Neuron (in vitro differentiated cells): Measurements from ENCODE around the gene UQCR11.
A peak's percentile ranks its signal among the peaks of the same experiment; 100 is the strongest.

ENCODE experiments used
- H2AFZ ChIP-seq: one replicate; pipeline ENCODE4 v1.6.1; 2013; ENCODE audit warnings: low read depth, mild to moderate bottlenecking, inconsistent platforms, low read length, moderate library complexity
- H3K27me3 ChIP-seq: one replicate; pipeline ENCODE4 v1.6.1; 2013; ENCODE audit warnings: low read length; ENCODE audit not compliant: insufficient read depth
- H3K36me3 ChIP-seq: one replicate; pipeline ENCODE4 v1.6.1; 2013; ENCODE audit warnings: low read length; ENCODE audit not compliant: insufficient read depth
- H3K4me1 ChIP-seq: one replicate; pipeline ENCODE4 v1.6.1; 2013; ENCODE audit warnings: low read length; ENCODE audit not compliant: insufficient read depth
- H3K4me3 ChIP-seq: 2 replicates; pipeline ENCODE4 v1.5.1; 2013; ENCODE audit warnings: mild to moderate bottlenecking, low read length, moderate library complexity
- H3K9me3 ChIP-seq: one replicate; pipeline ENCODE4 v1.6.1; 2013; ENCODE audit warnings: low read length

UQCR11 gene

GRCh38 chr19:1571358-1571757, 33.9 kb downstream of the UQCR11 start:
- H2AFZ ChIP-seq, result no peak overlapping the region
- no peak overlapping the region for H3K4me3 ChIP-seq
- no peaks in the 10 kb centered on the region for H3K27me3 ChIP-seq
- H3K36me3 ChIP-seq, result peaks cover 6% of the 10 kb centered on the region
- peaks cover 2% of the 10 kb centered on the region for H3K4me1 ChIP-seq
- H3K9me3 ChIP-seq, result no peaks in the 10 kb centered on the region

GRCh38 chr19:1570836-1571235, 34.4 kb downstream of the UQCR11 start:
- Histone ChIP-seq H3K9me3 (no peaks in the 10 kb centered on the region), H3K4me3 (no peak overlapping the region), H3K36me3 (peaks cover 2% of the 10 kb centered on the region), H3K27me3 (no peaks in the 10 kb centered on the region), H3K4me1 (peaks cover 6% of the 10 kb centered on the region), H2AFZ (no peak overlapping the region)

- no peaks in the 10 kb centered on the region for H3K9me3 ChIP-seq
- peaks cover 12% of the 10 kb centered on the region for H3K4me1 ChIP-seq
- peaks cover under 1% of the 10 kb centered on the region for H3K36me3 ChIP-seq
- H3K27me3 ChIP-seq, result no peaks in the 10 kb centered on the region
- no peak overlapping the region for H2AFZ ChIP-seq
- H3K4me3 ChIP-seq, result no peak overlapping the region
Observed at GRCh38 chr19:1569997-1570396, 35.3 kb downstream of the UQCR11 start.

GRCh38 chr19:1568320-1569019, 36.8 kb downstream of the UQCR11 start, which contains the start of gene MEX3D:
Gene MEX3D, minus strand, starts transcription at chr19:1568325. Its CDS starts 267 bp downstream, at chr19:1568058.
- peaks cover 12% of the 10 kb centered on the region for H3K4me1 ChIP-seq
- no peaks in the 10 kb centered on the region for H3K9me3 ChIP-seq

GRCh38 chr19:1567848-1568227, 37.4 kb downstream of the UQCR11 start:
- Histone ChIP-seq H3K27me3 (no peaks in the 10 kb centered on the region), H3K4me3 (peak overlapping the region; percentile 100), H2AFZ (no peak overlapping the region), H3K4me1 (peaks cover 12% of the 10 kb centered on the region), H3K9me3 (no peaks in the 10 kb centered on the region), H3K36me3 (peaks cover 18% of the 10 kb centered on the region)

More at GRCh38 chr19:1568320-1569019, 36.8 kb downstream of the UQCR11 start, which contains the start of gene MEX3D:
- H3K27me3 ChIP-seq, result no peaks in the 10 kb centered on the region
- H3K4me3 ChIP-seq, result peak within 1 kb of the TSS; percentile 100
- no peak within 1 kb of the TSS for H2AFZ ChIP-seq
- peaks cover 12% of the 10 kb centered on the region for H3K36me3 ChIP-seq

GRCh38 chr19:1567116-1567847, 38.0 kb downstream of the UQCR11 start:
- H3K4me1 ChIP-seq, result peaks cover 12% of the 10 kb centered on the region
- H3K4me3 ChIP-seq, result peak overlapping the region; percentile 100
- no peaks in the 10 kb centered on the region for H3K27me3 ChIP-seq
- no peak overlapping the region for H2AFZ ChIP-seq
- H3K36me3 ChIP-seq, result peaks cover 22% of the 10 kb centered on the region
- H3K9me3 ChIP-seq, result no peaks in the 10 kb centered on the region

GRCh38 chr19:1566392-1567115, 38.7 kb downstream of the UQCR11 start:
- H3K27me3 ChIP-seq, result no peaks in the 10 kb centered on the region
- H3K9me3 ChIP-seq, result no peaks in the 10 kb centered on the region
- H3K4me3 ChIP-seq, result peak overlapping the region; percentile 100
- peaks cover 12% of the 10 kb centered on the region for H3K4me1 ChIP-seq
- H3K36me3 ChIP-seq, result peaks cover 22% of the 10 kb centered on the region
- no peak overlapping the region for H2AFZ ChIP-seq

GRCh38 chr19:1563251-1563650, 42.0 kb downstream of the UQCR11 start:
- H3K4me3 ChIP-seq, result no peak overlapping the region
- H3K4me1 ChIP-seq, result peaks cover 16% of the 10 kb centered on the region
- H3K36me3 ChIP-seq, result peaks cover 31% of the 10 kb centered on the region
- no peaks in the 10 kb centered on the region for H3K9me3 ChIP-seq
- no peaks in the 10 kb centered on the region for H3K27me3 ChIP-seq
- H2AFZ ChIP-seq, result no peak overlapping the region

GRCh38 chr19:1561236-1561842, 43.9 kb downstream of the UQCR11 start:
- H3K36me3 ChIP-seq, result peaks cover 39% of the 10 kb centered on the region
- H3K4me1 ChIP-seq, result peaks cover 19% of the 10 kb centered on the region
- no peak overlapping the region for H2AFZ ChIP-seq
- peaks cover 3% of the 10 kb centered on the region for H3K9me3 ChIP-seq
- H3K27me3 ChIP-seq, result no peaks in the 10 kb centered on the region
- H3K4me3 ChIP-seq, result no peak overlapping the region

- no peak overlapping the region for H2AFZ ChIP-seq
- peaks cover 10% of the 10 kb centered on the region for H3K4me1 ChIP-seq
- peaks cover 3% of the 10 kb centered on the region for H3K9me3 ChIP-seq
- H3K27me3 ChIP-seq, result no peaks in the 10 kb centered on the region
- H3K4me3 ChIP-seq, result no peak overlapping the region
- peaks cover 49% of the 10 kb centered on the region for H3K36me3 ChIP-seq
Observed at GRCh38 chr19:1560286-1560882, 44.9 kb downstream of the UQCR11 start.

- Histone ChIP-seq H3K36me3 (peaks cover 46% of the 10 kb centered on the region), H3K4me3 (no peak overlapping the region), H3K27me3 (no peaks in the 10 kb centered on the region), H2AFZ (no peak overlapping the region), H3K4me1 (peaks cover 9% of the 10 kb centered on the region), H3K9me3 (peaks cover 3% of the 10 kb centered on the region)
Observed at GRCh38 chr19:1558552-1558951, 46.7 kb downstream of the UQCR11 start.

- no peak overlapping the region for H3K4me3 ChIP-seq
- no peak overlapping the region for H2AFZ ChIP-seq
- H3K27me3 ChIP-seq, result no peaks in the 10 kb centered on the region
- peaks cover 3% of the 10 kb centered on the region for H3K9me3 ChIP-seq
- H3K36me3 ChIP-seq, result peaks cover 36% of the 10 kb centered on the region
- peaks cover 9% of the 10 kb centered on the region for H3K4me1 ChIP-seq
Observed at GRCh38 chr19:1556390-1557070, 48.7 kb downstream of the UQCR11 start.
